ENCODE data around the gene LONRF3.

DNA sequence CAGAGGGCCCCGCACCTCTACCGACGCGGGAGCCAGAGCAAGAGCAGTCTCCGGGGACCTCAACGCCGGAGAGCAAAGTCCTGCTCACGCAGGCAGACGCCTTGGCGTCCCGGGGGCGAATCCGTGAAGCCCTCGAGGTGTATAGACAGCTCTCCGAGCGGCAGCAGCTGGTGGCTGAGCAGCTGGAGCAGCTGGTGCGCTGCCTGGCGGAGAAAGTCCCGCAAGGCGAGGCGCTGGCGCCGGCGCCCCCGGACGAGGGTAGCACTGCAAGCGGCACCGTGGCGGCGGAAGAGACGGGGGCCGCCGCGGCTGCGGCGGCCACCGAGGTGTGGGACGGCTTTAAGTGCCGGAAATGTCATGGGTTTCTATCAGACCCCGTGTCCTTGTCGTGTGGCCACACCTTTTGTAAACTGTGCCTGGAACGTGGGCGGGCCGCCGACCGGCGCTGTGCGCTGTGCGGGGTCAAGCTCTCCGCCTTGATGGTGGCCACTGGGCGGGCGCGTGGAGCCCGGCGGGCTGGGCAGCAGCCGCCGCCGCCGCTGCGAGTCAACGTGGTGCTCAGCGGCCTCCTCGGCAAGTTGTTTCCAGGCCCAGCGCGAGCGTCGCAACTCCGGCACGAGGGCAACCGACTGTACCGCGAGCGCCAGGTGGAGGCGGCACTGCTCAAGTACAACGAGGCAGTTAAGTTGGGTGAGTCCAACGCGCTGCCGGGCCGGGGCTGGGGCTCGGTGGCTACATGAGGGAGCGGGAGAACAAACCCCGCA is 672 bp downstream of the LONRF3 start:
- TF ChIP-seq, protein P1, sequence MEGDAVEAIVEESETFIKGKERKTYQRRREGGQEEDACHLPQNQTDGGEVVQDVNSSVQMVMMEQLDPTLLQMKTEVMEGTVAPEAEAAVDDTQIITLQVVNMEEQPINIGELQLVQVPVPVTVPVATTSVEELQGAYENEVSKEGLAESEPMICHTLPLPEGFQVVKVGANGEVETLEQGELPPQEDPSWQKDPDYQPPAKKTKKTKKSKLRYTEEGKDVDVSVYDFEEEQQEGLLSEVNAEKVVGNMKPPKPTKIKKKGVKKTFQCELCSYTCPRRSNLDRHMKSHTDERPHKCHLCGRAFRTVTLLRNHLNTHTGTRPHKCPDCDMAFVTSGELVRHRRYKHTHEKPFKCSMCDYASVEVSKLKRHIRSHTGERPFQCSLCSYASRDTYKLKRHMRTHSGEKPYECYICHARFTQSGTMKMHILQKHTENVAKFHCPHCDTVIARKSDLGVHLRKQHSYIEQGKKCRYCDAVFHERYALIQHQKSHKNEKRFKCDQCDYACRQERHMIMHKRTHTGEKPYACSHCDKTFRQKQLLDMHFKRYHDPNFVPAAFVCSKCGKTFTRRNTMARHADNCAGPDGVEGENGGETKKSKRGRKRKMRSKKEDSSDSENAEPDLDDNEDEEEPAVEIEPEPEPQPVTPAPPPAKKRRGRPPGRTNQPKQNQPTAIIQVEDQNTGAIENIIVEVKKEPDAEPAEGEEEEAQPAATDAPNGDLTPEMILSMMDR (IDR thresholded peaks at IDR 0.05): peak in 1 of 6 experiments; percentile 10
- peak in 1 of 2 donors; percentile 32 for TF ChIP-seq POLR2A (IDR thresholded peaks at IDR 0.05)

Data from adrenal gland (tissue), 5 donors.